GM08714 (cell line): Measurements from ENCODE around the gene MAPK9.
"Not testable (repeated sequence)": the region's sequence is repeated elsewhere in the genome, so short reads cannot be mapped to it uniquely, and the experiment has no call there.

Experiments used
- H3K4me3 ChIP-seq: fragments of 200-500 bp; sonication (Bioruptor generic); 2 replicates; pipeline ENCODE4 v1.5.1; 2014; ENCODE audit warnings: mild to moderate bottlenecking, low read length, inconsistent platforms
- ZNF274 ChIP-seq: IDR thresholded peaks from 2 replicates; pipeline ENCODE4 v1.6.1; 2012; ENCODE audit warnings: mild to moderate bottlenecking, low read depth, low read length

MAPK9 gene

GRCh38 chr5:180215783-180216630 lies 75.9 kb downstream of the MAPK9 start:
- no peak overlapping the region for H3K4me3 ChIP-seq
- TF ChIP-seq ZNF274 = no peak

- H3K4me3 ChIP-seq = no peak overlapping the region
- TF ChIP-seq ZNF274 = no peak
Observed at GRCh38 chr5:180214870-180215770, 76.8 kb downstream of the MAPK9 start.

- no peak overlapping the region for H3K4me3 ChIP-seq
- TF ChIP-seq ZNF274 = no peak
Observed at GRCh38 chr5:180213657-180214207, 78.2 kb downstream of the MAPK9 start.

GRCh38 chr5:180213256-180213600 lies 78.7 kb downstream of the MAPK9 start:
- H3K4me3 ChIP-seq = no peak overlapping the region
- TF ChIP-seq ZNF274 = no peak

GRCh38 chr5:180212363-180213255 lies 79.3 kb downstream of the MAPK9 start:
- no peak for TF ChIP-seq ZNF274

GRCh38 chr5:180211761-180212035 lies 80.2 kb downstream of the MAPK9 start:
- H3K4me3 ChIP-seq = no peak overlapping the region
- no peak for TF ChIP-seq ZNF274

More at GRCh38 chr5:180212363-180213255, 79.3 kb downstream of the MAPK9 start:
- no peak overlapping the region for H3K4me3 ChIP-seq

GRCh38 chr5:180210961-180211760 lies 80.7 kb downstream of the MAPK9 start:
- no peak for TF ChIP-seq ZNF274
- no peak overlapping the region for H3K4me3 ChIP-seq

GRCh38 chr5:180210077-180210476 lies 81.8 kb downstream of the MAPK9 start:
- H3K4me3 ChIP-seq = not testable (repeated sequence)

- H3K4me3 ChIP-seq = no peak within 1 kb of the TSS
- TF ChIP-seq ZNF274 = no peak
Observed at GRCh38 chr5:180209137-180209581, 82.7 kb downstream of the MAPK9 start, which contains the start of gene RASGEF1C. RASGEF1C (minus strand) TSS chr5:180209211; CDS start chr5:180138052, 71,159 bp downstream.

- TF ChIP-seq ZNF274 = no peak
Observed at GRCh38 chr5:180208435-180209081, 83.3 kb downstream of the MAPK9 start.

GRCh38 chr5:180208038-180208434 lies 83.8 kb downstream of the MAPK9 start:
- TF ChIP-seq ZNF274 = no peak
- no peak overlapping the region for H3K4me3 ChIP-seq

More at GRCh38 chr5:180208435-180209081, 83.3 kb downstream of the MAPK9 start:
- no peak overlapping the region for H3K4me3 ChIP-seq

GRCh38 chr5:180207593-180207992 lies 84.3 kb downstream of the MAPK9 start:
- no peak overlapping the region for H3K4me3 ChIP-seq
- TF ChIP-seq ZNF274 = no peak
